Aorta (tissue), 5 donors: Measurements from ENCODE around the gene FOXN4. TPM values are rescaled to one million over a fixed set of nuclear protein-coding genes. Genes with fewer than 3 reads are reported as not detected.

ENCODE experiments used
- ATAC-seq: fragments of 200-7000 bp; cut with Tn5 transposase; one replicate; pipeline ENCODE4 v1.9.1; 2022; ENCODE audit warnings: moderate library complexity; ENCODE audit not compliant: low FRiP score
- DNase-seq, 2 donors: peaks; one replicate each; pipeline ENCODE4 v3.0.0-alpha.2; 2020
- H3K27ac ChIP-seq, 2 donors: one replicate each; pipeline ENCODE4 v1.5.1; 2013; ENCODE audit warnings: low read length in 2 of 2, mild to moderate bottlenecking in 2 of 2, moderate library complexity in 2 of 2, control low read depth in 1 of 2, inconsistent platforms in 1 of 2, low read depth in 1 of 2
- H3K27me3 ChIP-seq, 2 donors: one replicate each; pipeline ENCODE4 v1.6.1; 2013; ENCODE audit warnings: control low read depth in 1 of 2, low read length in 1 of 2, mild to moderate bottlenecking in 1 of 2, moderate library complexity in 1 of 2; ENCODE audit not compliant: insufficient read depth in 2 of 2, control insufficient read depth in 1 of 2
- H3K36me3 ChIP-seq, 2 donors: one replicate each; pipeline ENCODE4 v1.6.1; 2013; ENCODE audit warnings: control low read depth in 1 of 2, low read length in 1 of 2, mild to moderate bottlenecking in 1 of 2; ENCODE audit not compliant: insufficient read depth in 2 of 2, control insufficient read depth in 1 of 2
- H3K4me1 ChIP-seq, 2 donors: one replicate each; pipeline ENCODE4 v1.6.1; 2013; ENCODE audit warnings: low read length in 2 of 2, control low read depth in 1 of 2, mild to moderate bottlenecking in 1 of 2, moderate library complexity in 1 of 2; ENCODE audit not compliant: insufficient read depth in 2 of 2, control insufficient read depth in 1 of 2
- H3K4me3 ChIP-seq, 2 donors: one replicate each; pipeline ENCODE4 v1.5.1; 2013; ENCODE audit warnings: low read length in 2 of 2, control low read depth in 1 of 2, mild to moderate bottlenecking in 1 of 2
- H3K9me3 ChIP-seq: one replicate; pipeline ENCODE4 v1.6.1; 2013; ENCODE audit warnings: mild to moderate bottlenecking, low read length; ENCODE audit not compliant: control insufficient read depth
- WGBS, 2 donors: extraction: QIAGEN DNeasy Blood & Tissue Kit; methylation state at CpG; one replicate each; pipeline ENCODE4 v1.1.7; 2013; 5-methylcytosine and 5-hydroxymethylcytosine counted together
- intact Hi-C, 2 donors: fragments of 100-400 bp; cut with DNase I; formaldehyde crosslinking; loops; one replicate each; pipeline versions ENCODE4 v1.14.2 to v1.15.0; 2022
- polyA plus RNA-seq, 2 donors: library from polyadenylated mRNA; stranded (reverse); fragments of 200-250 nt; gene quantifications; one replicate each; pipeline ENCODE4 v1.2.3, GENCODE V29; 2013
- total RNA-seq, 2 donors: library from RNA; stranded (reverse); fragmentation: NEBNext Ultra II Directional; extraction: Animal tissue kit (Norgen Biotek cat#: 25700); gene quantifications; one replicate each; pipeline ENCODE4 v1.2.1, GENCODE V29; 2021
- donor health status: healthy with polysubstance abuse.
- donor health status: Bipolar disorder and iron deficiency.
- donor health status: DM: no; HTN: no; CAD: no.
- donor health status: DM: no; HTN: no; CAD: no.
- donor health status: DM: yes; HTN: yes; CAD: no.

Gene FOXN4
- total and polyA plus RNA-seq, 4 donors: not detected

DNA sequence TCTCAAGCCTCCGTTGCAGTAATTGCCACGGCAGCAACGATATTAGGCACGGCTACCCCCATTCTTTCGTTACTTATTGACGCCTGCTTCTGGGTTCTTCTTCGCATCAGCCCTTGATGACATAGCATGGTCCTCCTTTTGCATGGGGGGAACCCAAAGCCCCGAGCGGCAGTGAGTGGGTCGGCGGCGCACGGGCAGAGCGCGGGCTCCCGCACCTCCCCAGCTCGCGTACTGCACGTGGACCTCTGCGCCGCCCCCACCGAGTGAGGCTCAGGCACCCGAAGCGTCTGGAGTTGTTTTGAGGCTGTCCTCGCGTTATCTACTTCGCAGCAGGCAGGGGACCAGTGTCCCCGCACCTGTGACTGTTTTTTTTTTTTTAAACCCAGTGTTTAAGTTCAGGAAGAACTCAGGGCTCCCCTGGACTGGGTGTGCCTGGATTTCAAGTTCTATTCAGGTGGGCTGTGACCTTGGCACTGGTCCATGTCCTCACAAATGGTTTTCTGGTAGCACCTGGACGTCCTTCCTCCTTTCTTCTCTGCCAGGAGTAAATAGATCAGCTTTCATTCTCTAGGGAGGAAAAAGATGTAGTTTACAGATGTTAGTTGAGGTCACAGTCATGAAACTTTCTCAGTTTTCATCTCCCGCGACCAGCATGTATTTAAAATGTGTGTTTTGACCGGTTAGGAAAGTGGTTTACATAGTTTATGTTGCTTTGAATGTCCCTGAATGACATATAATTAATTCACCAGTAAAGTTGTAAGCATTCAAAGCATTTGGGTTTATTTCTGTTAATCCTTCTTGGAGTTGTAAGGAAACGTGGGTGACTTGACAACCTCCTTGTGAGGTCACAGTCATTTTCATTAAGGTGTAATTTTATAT is 1.4 kb upstream of the FOXN4 start:
- Histone ChIP-seq H3K9me3 (no peaks in the 10 kb centered on the region), H3K4me3 (peak overlapping the region; percentile 59 to 74), H3K36me3 (no peaks in the 10 kb centered on the region), H3K4me1 (no peaks in the 10 kb centered on the region), H3K27me3 (no peaks in the 10 kb centered on the region), H3K27ac (no peak overlapping the region)
- DNase-seq (no peak), ATAC-seq (no peak)
- 12% methylated on average over 33 of the region's 33 CpGs for WGBS, 2 donors
- intact Hi-C loops: no loop called here

GRCh38 chr12:109309381-109310246 is 530 bp upstream of the FOXN4 start:
- Histone ChIP-seq H3K27me3 (no peaks in the 10 kb centered on the region), H3K4me3 (peak overlapping the region; percentile 59 to 74), H3K36me3 (no peaks in the 10 kb centered on the region), H3K9me3 (no peaks in the 10 kb centered on the region), H3K4me1 (no peaks in the 10 kb centered on the region), H3K27ac (no peak overlapping the region)
- WGBS, 2 donors: 1% methylated on average over 36 to 99 of the region's 99 CpGs
- intact Hi-C loops: no loop called here
- DNase-seq: no peak
- ATAC-seq: no peak

DNA sequence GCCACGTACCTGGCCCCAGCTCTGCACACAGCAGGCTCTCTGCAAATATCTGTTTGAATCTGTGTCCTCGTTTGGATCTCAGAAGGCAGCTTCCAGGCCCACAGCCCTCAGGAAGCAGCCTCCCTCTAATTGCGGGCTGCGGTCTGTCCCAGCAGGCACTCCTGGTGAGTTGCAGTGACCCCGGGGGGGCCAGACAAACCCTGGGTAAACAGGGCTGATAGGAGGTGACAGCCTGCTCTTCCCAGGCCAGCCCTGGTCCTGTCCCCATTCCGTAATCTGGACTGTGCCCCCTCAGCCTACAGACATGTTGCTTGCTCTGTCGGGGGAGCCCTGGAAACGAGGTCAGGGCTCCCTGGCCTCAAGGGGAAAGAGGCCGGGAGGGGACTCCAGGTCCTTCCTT is 2.0 kb downstream of the FOXN4 start:
- 77 to 79% methylated on average over 9 of the region's 9 CpGs for WGBS, 2 donors
- no peak overlapping the region for H3K4me3 ChIP-seq
- ATAC-seq (peak; percentile 24), DNase-seq (no peak)
- intact Hi-C loops: no loop called here
- peaks cover 0 to 2% of the 10 kb centered on the region in 2 donors for H3K27me3 ChIP-seq
- no peaks in the 10 kb centered on the region for H3K4me1 ChIP-seq
- no peaks in the 10 kb centered on the region for H3K36me3 ChIP-seq
- no peak overlapping the region for H3K27ac ChIP-seq
- H3K9me3 ChIP-seq: no peaks in the 10 kb centered on the region

DNA sequence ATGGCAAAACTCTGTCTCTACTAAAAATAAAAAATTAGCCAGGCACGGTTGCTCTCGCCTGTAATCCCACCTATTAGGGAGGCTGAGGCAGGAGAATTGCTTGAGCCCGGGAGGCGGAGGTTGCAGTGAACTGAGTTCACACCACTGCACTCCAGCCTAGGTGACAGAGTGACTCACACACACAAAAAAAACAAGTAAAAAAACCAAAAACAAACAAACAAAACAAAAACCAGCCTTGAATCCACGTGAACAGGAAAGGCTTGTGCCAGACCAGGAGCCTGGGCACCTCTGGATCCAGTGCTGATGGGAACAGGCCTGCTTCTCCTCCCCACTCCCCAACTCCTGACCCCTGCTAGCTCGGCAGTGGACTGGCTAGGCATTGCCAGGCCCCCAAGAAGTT is 3.5 kb downstream of the FOXN4 start:
- no peaks in the 10 kb centered on the region for H3K9me3 ChIP-seq
- DNase-seq: no peak
- H3K27ac ChIP-seq: no peak overlapping the region
- H3K36me3 ChIP-seq: no peaks in the 10 kb centered on the region
- WGBS, 2 donors: 72 to 74% methylated on average over 6 of the region's 6 CpGs
- no peak overlapping the region for H3K4me3 ChIP-seq
- intact Hi-C loops: no loop called here
- H3K27me3 ChIP-seq: peaks cover 0 to 2% of the 10 kb centered on the region in 2 donors
- H3K4me1 ChIP-seq: no peaks in the 10 kb centered on the region
- ATAC-seq: no peak

GRCh38 chr12:109304485-109304884 is 4.6 kb downstream of the FOXN4 start:
- ATAC-seq: no peak
- intact Hi-C loops: no loop called here

GRCh38 chr12:109302770-109303169 is 6.3 kb downstream of the FOXN4 start:
- DNase-seq: peak in 1 of 2 donors; percentile 7
- intact Hi-C loops: no loop called here
- H3K27ac ChIP-seq: no peak overlapping the region
- no peaks in the 10 kb centered on the region for H3K9me3 ChIP-seq
- no peaks in the 10 kb centered on the region for H3K36me3 ChIP-seq
- no peaks in the 10 kb centered on the region for H3K4me1 ChIP-seq
- H3K27me3 ChIP-seq: peaks cover 0 to 2% of the 10 kb centered on the region in 2 donors
- no peak overlapping the region for H3K4me3 ChIP-seq
- 81 to 82% methylated on average over 5 of the region's 5 CpGs for WGBS, 2 donors
- ATAC-seq: no peak

More at GRCh38 chr12:109304485-109304884, 4.6 kb downstream of the FOXN4 start:
- H3K27me3 ChIP-seq: peaks cover 0 to 2% of the 10 kb centered on the region in 2 donors
- H3K27ac ChIP-seq: no peak overlapping the region
- 16 to 17% methylated on average over 8 of the region's 8 CpGs for WGBS, 2 donors
- peak in 1 of 2 donors; percentile 17 for DNase-seq
- H3K4me3 ChIP-seq: no peak overlapping the region
- no peaks in the 10 kb centered on the region for H3K9me3 ChIP-seq
- no peaks in the 10 kb centered on the region for H3K36me3 ChIP-seq
- H3K4me1 ChIP-seq: no peaks in the 10 kb centered on the region

- intact Hi-C loops: no loop called here
- Histone ChIP-seq H3K4me3 (no peak overlapping the region), H3K36me3 (no peaks in the 10 kb centered on the region), H3K27me3 (peaks cover 0 to 2% of the 10 kb centered on the region in 2 donors), H3K4me1 (no peaks in the 10 kb centered on the region), H3K9me3 (no peaks in the 10 kb centered on the region), H3K27ac (no peak overlapping the region)
- 77 to 83% methylated on average over 2 of the region's 2 CpGs for WGBS, 2 donors
- ATAC-seq: no peak
- DNase-seq: no peak
Measured at GRCh38 chr12:109302358-109302757, 6.7 kb downstream of the FOXN4 start.

- H3K27ac ChIP-seq: no peak overlapping the region
- H3K9me3 ChIP-seq: no peaks in the 10 kb centered on the region
- peaks cover 0 to 2% of the 10 kb centered on the region in 2 donors for H3K27me3 ChIP-seq
- no peaks in the 10 kb centered on the region for H3K4me1 ChIP-seq
- DNase-seq (no peak), ATAC-seq (no peak)
- no peaks in the 10 kb centered on the region for H3K36me3 ChIP-seq
- no peak overlapping the region for H3K4me3 ChIP-seq
- intact Hi-C loops: no loop called here
- 65 to 75% methylated on average over 3 of the region's 3 CpGs for WGBS, 2 donors
Measured at GRCh38 chr12:109301643-109302168, 7.4 kb downstream of the FOXN4 start.
